ENCODE results near the gene TOMT. TPM values are rescaled to one million over a fixed set of nuclear protein-coding genes. Genes with fewer than 3 reads are reported as not detected.
"Not testable (repeated sequence)": the region's sequence is repeated elsewhere in the genome, so short reads cannot be mapped to it uniquely, and the experiment has no call there.

The TOMT gene
- total RNA-seq, 1 donor from 2014 or later, result not detected

DNA sequence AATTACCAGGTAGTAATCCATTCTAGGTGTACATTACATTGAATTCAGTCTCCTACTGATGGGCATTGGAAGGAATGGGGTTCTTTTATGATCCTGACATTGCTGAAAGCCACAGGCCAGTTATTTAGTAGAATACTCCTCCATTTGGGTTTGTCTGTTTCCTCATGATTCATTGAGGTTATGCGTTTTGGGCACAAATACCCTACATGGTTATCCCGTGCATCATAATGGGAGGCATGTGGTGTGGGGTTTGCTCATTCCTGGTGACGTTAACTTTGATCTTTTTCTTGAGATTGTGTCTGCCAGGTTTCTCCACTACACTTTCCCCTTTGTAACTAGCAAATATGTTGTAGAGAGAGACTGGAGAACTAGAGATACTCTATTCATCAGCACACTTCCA is 35.3 kb downstream of the TOMT start:
- Mint-ChIP-seq H3K4me3 (ENCODE audit: unreplicated experiment) (no peak overlapping the region), H3K9me3 (ENCODE audit: unreplicated experiment) (no peaks in the 10 kb centered on the region), H3K4me1 (ENCODE audit: unreplicated experiment) (no peaks in the 10 kb centered on the region), H3K27ac (ENCODE audit: unreplicated experiment) (no peak overlapping the region), H3K36me3 (ENCODE audit: unreplicated experiment) (no peaks in the 10 kb centered on the region), H3K27me3 (ENCODE audit: unreplicated experiment) (peaks cover 20% of the 10 kb centered on the region)
- DNase-seq (ENCODE audit: extremely low spot score, unreplicated experiment), result no peak
- TF ChIP-seq, protein P1, sequence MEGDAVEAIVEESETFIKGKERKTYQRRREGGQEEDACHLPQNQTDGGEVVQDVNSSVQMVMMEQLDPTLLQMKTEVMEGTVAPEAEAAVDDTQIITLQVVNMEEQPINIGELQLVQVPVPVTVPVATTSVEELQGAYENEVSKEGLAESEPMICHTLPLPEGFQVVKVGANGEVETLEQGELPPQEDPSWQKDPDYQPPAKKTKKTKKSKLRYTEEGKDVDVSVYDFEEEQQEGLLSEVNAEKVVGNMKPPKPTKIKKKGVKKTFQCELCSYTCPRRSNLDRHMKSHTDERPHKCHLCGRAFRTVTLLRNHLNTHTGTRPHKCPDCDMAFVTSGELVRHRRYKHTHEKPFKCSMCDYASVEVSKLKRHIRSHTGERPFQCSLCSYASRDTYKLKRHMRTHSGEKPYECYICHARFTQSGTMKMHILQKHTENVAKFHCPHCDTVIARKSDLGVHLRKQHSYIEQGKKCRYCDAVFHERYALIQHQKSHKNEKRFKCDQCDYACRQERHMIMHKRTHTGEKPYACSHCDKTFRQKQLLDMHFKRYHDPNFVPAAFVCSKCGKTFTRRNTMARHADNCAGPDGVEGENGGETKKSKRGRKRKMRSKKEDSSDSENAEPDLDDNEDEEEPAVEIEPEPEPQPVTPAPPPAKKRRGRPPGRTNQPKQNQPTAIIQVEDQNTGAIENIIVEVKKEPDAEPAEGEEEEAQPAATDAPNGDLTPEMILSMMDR (IDR thresholded peaks at IDR 0.05), result no peak

- not testable (repeated sequence) for H3K27ac Mint-ChIP-seq (ENCODE audit: unreplicated experiment); H3K4me1 Mint-ChIP-seq (ENCODE audit: unreplicated experiment); H3K36me3 Mint-ChIP-seq (ENCODE audit: unreplicated experiment); H3K9me3 Mint-ChIP-seq (ENCODE audit: unreplicated experiment); H3K4me3 Mint-ChIP-seq (ENCODE audit: unreplicated experiment); DNase-seq (ENCODE audit: extremely low spot score, unreplicated experiment)
- H3K27me3 Mint-ChIP-seq (ENCODE audit: unreplicated experiment), result peaks cover 24% of the 10 kb centered on the region
Observed at GRCh38 chr11:72142086-72142485, 36.4 kb downstream of the TOMT start.

GRCh38 chr11:72142543-72142942 is 36.8 kb downstream of the TOMT start:
- not testable (repeated sequence) for H3K4me3 Mint-ChIP-seq (ENCODE audit: unreplicated experiment)

GRCh38 chr11:72144807-72145565 is 39.3 kb downstream of the TOMT start:
- H3K27me3 Mint-ChIP-seq (ENCODE audit: unreplicated experiment), result peaks cover 25% of the 10 kb centered on the region
- TF ChIP-seq, protein P1 (IDR thresholded peaks at IDR 0.05), result no peak
- no peak for DNase-seq (ENCODE audit: extremely low spot score, unreplicated experiment)
- no peaks in the 10 kb centered on the region for H3K9me3 Mint-ChIP-seq (ENCODE audit: unreplicated experiment)
- H3K4me3 Mint-ChIP-seq (ENCODE audit: unreplicated experiment), result no peak overlapping the region
- no peak overlapping the region for H3K27ac Mint-ChIP-seq (ENCODE audit: unreplicated experiment)
- no peaks in the 10 kb centered on the region for H3K4me1 Mint-ChIP-seq (ENCODE audit: unreplicated experiment)
- no peaks in the 10 kb centered on the region for H3K36me3 Mint-ChIP-seq (ENCODE audit: unreplicated experiment)

More at GRCh38 chr11:72142543-72142942, 36.8 kb downstream of the TOMT start:
- not testable (repeated sequence) for H3K36me3 Mint-ChIP-seq (ENCODE audit: unreplicated experiment); DNase-seq (ENCODE audit: extremely low spot score, unreplicated experiment); H3K9me3 Mint-ChIP-seq (ENCODE audit: unreplicated experiment); H3K4me1 Mint-ChIP-seq (ENCODE audit: unreplicated experiment); H3K27ac Mint-ChIP-seq (ENCODE audit: unreplicated experiment)
- peaks cover 25% of the 10 kb centered on the region for H3K27me3 Mint-ChIP-seq (ENCODE audit: unreplicated experiment)

DNA sequence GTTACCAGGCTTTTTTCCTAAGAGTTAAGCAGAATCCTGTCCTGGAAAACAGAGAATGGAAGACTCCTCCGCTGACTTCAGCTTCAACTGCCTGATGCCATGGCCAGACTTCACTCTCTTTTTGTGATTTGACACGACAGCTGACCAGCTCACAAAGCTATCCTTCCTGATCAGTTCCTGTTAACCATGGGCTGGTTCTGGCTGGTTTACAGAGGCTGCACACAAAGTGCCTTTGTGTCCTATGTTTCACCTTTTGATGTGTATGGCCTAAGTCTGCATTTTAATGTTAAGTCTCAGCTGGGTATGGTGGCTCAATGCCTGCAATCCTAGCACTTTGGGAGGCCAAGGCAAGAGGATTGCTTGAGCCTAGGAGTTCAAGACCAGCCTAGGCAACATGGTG is 40.9 kb downstream of the TOMT start:
- no peak for DNase-seq (ENCODE audit: extremely low spot score, unreplicated experiment)
- no peak overlapping the region for H3K4me3 Mint-ChIP-seq (ENCODE audit: unreplicated experiment)
- H3K27ac Mint-ChIP-seq (ENCODE audit: unreplicated experiment), result no peak overlapping the region
- H3K27me3 Mint-ChIP-seq (ENCODE audit: unreplicated experiment), result peaks cover 24% of the 10 kb centered on the region
- H3K36me3 Mint-ChIP-seq (ENCODE audit: unreplicated experiment), result no peaks in the 10 kb centered on the region
- H3K9me3 Mint-ChIP-seq (ENCODE audit: unreplicated experiment), result no peaks in the 10 kb centered on the region
- no peaks in the 10 kb centered on the region for H3K4me1 Mint-ChIP-seq (ENCODE audit: unreplicated experiment)
- TF ChIP-seq, protein P1 (IDR thresholded peaks at IDR 0.05), result no peak

DNA sequence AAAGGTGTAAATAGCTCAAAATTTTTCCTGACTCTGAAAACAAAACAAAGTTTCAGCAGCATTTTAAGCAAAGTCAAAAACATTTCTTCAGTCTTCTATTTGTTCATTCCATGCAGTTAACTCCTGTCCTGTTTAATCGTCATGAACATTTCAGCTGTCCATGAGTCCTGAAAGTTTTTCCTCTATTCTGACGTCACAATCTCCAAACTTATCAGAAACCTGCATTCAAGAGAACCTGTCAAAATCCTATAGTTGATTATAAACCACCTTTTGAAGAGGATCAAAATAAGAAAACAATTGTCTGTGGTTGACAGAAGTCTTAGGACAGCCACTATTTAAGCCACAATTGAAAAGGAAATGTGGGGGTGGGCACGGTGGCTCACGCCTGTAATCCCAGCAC is 45.2 kb downstream of the TOMT start:
- DNase-seq (ENCODE audit: extremely low spot score, unreplicated experiment), result no peak
- Mint-ChIP-seq H3K36me3 (ENCODE audit: unreplicated experiment) (no peaks in the 10 kb centered on the region), H3K9me3 (ENCODE audit: unreplicated experiment) (no peaks in the 10 kb centered on the region), H3K27me3 (ENCODE audit: unreplicated experiment) (peaks cover 45% of the 10 kb centered on the region), H3K4me1 (ENCODE audit: unreplicated experiment) (no peaks in the 10 kb centered on the region), H3K27ac (ENCODE audit: unreplicated experiment) (no peak overlapping the region), H3K4me3 (ENCODE audit: unreplicated experiment) (no peak overlapping the region)
- TF ChIP-seq, protein P1 (IDR thresholded peaks at IDR 0.05), result no peak

- not testable (repeated sequence) for DNase-seq (ENCODE audit: extremely low spot score, unreplicated experiment); H3K4me1 Mint-ChIP-seq (ENCODE audit: unreplicated experiment); H3K27ac Mint-ChIP-seq (ENCODE audit: unreplicated experiment)
Observed at GRCh38 chr11:72153874-72154273, 48.1 kb downstream of the TOMT start.

More at GRCh38 chr11:72153874-72154273, 48.1 kb downstream of the TOMT start:
- not testable (repeated sequence) for H3K36me3 Mint-ChIP-seq (ENCODE audit: unreplicated experiment); H3K9me3 Mint-ChIP-seq (ENCODE audit: unreplicated experiment); H3K4me3 Mint-ChIP-seq (ENCODE audit: unreplicated experiment)
- H3K27me3 Mint-ChIP-seq (ENCODE audit: unreplicated experiment), result peaks cover 52% of the 10 kb centered on the region

All from osteocyte (in vitro differentiated cells).